GM19467 (cell line): Measurements from ENCODE around the gene TMEM14C.

ENCODE experiments used
- ATAC-seq: cut with Tn5 transposase; IDR thresholded peaks from one replicate; pipeline ENCODE4 v1.9.1; 2021; ENCODE audit warnings: mild to moderate bottlenecking, moderate library complexity; ENCODE audit not compliant: unreplicated experiment

The TMEM14C gene

DNA sequence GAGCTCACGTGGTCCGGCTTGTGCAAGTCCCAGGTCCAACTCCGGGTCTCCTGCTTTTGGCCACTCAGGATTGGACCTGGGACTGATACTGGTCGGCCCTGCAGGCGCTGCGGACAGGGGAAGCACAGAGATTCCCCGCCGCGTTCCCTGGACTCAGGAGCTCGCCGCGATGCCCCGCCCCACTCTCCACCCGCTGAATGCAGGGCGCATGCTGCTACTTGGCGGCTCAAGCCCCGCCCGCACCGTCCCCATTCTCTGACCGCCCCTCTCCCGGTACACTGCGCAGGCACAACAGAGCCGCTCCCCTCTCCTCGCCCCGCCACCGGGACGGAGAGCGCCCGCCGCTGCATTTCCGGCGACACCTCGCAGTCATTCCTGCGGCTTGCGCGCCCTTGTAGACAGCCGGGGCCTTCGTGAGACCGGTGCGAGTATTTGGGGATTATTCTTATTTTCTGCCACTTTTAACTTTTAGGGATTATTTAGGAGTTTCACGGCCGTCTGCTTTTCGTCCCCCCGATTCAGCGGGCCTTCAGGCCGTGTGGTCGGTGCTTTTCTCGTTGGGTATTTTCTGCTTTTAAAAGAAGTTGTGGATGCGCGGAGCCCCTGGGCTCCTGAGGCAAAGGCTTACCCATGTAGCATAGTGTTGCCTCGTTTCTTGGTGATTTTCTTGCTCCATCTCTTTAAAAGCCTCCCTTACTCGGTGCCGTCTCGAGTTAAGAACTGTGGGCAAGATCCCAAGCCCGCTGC lies at the start of gene TMEM14C:
Gene TMEM14C (plus strand): TSS at position 251 of the 747 bp plus-strand sequence. CDS start 1,544 bp downstream, outside the sequence.
- peak; percentile 99 for ATAC-seq

DNA sequence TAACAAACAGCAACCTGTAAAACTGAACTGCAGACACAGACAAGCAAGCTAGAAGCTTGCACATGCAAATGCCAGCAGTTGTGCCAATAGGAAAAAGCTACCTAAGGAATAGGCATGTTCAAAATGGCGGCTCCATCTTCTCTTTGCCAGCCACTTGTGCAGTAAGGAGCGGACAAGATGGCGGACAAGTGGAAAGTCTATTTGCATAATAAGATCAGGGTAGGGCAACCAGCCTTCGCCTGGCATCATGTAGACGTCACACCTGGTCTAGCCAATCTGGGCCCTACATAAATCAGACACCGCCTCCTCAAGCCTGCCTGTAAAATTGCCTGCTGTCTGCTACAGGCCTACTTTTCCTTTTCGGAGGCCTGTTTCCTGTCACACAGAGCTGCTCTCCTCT lies 46.5 kb upstream of the TMEM14C start:
- no peak for ATAC-seq

DNA sequence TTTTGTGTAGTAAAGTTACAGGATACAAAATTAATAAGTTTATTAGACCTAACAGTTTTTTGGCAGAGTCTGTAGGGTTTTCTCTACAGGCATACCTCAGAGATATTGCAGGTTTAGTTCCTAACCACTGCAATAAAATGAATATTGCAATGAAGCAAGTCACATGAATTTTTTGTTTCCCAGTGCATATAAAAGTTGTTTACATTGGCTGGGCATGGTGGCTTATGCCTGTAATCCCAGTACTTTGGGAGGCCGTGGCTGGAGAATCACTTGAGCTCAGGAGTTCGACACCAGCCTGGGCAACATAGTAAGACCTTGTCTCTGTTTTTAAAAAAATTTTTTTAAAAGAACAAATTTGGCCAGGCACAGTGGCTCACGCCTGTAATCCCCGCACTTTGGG lies 44.4 kb upstream of the TMEM14C start:
- no peak for ATAC-seq

DNA sequence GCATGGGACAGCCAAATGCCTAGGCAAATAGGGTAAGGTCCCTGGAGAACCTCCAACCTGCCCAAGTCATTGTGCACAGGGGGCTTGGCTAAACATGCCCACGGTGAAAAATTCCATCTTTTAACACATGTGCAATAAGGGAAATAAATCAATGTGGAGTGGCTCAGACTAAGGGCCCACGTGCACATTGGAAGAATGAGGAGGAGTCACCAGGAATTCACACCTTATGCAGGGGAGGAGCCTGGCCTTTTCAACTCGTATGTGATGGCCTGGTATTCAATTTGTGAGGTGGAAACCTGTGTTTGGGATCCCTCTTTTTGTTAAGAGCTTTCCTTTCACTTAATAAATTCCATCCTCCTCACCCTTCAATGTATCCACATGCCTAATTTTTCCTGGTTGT lies 41.1 kb upstream of the TMEM14C start:
- ATAC-seq: no peak

DNA sequence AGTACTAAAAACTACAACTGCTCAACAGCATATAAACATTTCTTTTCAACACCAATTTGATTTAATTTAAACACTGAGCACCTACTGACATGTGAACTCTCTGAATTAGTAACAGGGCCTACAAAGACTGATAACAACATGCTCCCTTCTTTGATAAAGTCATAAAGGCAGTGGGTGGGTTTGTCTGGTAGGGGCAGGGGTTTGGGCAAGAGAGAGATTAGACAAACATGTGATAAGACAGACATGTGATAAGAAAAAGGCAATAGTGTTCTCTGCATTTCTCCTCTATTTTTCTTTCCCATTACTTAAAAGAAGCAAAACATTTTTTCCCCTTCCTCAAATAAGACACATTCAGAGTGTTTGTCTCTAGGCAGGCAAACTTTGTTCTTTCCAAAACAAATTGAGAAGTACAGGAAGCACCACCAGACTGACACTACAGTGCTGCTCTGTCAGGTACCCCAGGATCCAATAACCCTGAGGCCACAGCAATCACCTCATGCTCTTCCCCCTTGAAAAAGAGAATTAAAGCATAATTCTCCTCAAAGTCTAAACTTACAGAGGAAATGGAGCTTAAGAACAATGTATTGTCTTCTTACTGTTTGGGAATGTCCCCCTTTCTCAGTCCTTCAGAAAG lies 40.4 kb upstream of the TMEM14C start:
- ATAC-seq: no peak

DNA sequence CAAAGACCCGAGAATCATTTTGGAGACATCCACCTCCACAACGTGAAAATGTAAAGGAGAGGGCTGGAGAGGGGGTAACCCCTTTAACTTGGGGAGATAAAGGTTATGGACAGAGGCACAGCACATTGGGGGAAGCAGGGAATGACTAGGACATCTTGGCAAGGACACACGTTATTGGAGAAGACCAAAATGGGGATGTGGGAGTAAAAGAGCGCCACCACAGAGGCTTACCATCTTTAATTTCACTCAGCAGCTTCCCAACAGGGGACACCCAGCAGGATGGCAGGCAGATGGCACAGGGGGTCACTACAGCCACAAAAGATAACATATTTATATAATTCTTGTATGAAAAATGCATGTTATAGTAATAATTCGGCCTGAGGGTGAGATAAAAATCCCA lies 38.3 kb upstream of the TMEM14C start:
- no peak for ATAC-seq

DNA sequence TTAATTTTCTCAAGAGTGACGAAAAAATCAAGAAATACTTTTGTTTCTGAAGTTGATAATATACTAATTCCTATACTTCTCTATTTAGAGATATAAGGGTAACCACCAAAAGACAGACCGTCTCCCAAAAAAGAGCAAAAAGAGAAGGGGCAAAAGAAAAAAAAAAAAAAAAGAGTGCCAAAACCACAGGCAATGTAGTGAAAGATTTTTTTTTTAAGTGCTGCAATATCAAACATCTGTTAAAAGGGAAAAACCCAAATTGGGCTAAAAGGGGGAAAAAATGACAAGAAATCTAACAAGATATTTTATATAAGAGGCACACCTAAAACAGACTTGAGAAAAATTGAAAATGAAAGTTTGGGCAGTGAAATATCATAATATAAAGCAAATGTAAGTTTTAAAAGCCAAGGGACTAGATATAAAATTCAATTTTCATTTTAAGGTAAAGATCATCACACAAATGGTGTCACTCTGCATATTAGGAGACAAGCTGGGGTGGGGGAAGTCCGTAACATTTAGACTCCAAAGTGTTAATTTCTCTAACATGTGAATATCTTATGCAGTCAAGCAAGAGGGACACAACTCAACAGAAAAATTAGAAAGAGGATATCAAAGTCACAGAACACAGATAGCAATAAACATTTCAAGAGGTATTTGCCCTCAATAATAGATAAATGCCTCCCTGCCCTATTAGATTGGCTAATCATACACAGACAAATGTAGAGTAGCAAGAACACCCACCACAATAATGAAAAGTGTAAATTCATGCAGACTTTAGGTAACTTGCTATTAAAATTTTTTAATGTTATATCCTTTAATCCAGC lies 37.6 kb upstream of the TMEM14C start:
- no peak for ATAC-seq

DNA sequence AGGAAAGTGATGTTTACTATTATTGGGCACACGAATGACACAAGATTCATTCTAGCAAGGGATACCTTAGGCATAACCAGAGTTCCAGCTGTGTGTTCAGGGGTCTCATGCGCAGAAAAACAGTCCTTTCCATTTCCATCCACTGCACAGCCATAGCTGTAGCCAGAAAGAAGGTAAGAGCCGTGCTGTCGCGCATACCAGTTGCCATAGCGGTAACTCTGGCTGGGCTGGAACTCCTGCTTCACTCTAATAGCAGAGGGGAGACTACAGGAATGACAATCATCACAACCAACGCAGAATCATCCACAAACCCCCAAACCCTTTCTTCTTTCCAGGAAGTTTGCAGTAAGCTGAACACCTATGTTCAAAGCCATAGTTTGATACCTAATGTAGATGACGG lies 36.0 kb upstream of the TMEM14C start:
- no peak for ATAC-seq

DNA sequence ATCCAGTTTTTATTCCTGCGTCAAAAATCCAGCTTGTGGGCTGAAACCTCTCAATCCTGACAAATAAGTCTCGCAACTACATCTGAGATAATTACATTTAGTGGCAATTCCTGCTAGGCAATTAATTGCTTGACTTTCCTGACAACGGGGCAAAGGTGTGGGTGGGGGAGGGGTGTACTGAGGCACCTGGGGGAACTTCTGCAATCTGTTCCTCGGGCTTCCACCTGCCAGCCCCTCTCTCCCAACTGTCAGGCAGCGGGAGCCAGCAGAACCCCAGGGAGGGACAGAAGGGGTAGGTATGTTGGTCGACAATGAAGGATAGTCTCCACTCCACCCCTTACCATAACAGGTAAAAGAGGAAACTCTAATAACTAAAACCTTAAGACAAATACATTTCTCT lies 35.3 kb upstream of the TMEM14C start:
- no peak for ATAC-seq

DNA sequence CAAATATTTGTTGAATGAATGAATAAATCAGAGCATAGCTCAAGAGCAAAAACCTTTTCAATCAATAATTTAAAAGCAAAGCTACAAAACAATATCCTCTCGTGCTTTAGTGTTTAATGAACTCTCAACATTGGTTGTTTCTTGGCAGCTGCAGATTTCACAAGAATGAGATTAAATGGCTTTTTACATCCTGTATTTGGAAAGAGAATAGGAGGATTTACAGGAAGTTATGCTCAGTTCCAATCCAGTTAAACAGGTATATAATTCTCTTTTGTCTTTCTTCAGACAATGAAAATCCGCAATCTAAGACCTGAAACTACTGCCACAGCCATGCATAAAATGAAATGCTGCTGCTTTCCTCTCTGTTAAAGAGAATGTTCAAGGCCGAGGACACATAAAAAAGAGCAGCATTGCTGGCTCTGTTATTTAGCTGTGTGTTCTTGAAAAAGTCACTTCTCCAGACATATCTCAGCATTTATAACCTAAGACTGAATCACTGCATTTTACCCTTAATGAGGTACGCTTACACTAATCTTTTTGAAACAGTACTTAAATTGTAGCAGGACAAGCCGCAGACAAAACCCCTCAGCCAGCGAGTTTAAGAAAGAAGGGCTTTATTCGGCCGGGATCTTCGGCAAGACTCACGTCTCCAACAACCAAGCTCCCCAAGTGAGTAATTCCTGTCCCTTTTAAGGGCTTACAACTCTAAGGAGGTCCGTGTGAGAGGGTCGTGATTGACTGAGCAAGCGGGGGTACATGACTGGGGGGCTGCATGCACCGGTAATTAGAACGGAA lies 32.0 kb upstream of the TMEM14C start:
- ATAC-seq: no peak

DNA sequence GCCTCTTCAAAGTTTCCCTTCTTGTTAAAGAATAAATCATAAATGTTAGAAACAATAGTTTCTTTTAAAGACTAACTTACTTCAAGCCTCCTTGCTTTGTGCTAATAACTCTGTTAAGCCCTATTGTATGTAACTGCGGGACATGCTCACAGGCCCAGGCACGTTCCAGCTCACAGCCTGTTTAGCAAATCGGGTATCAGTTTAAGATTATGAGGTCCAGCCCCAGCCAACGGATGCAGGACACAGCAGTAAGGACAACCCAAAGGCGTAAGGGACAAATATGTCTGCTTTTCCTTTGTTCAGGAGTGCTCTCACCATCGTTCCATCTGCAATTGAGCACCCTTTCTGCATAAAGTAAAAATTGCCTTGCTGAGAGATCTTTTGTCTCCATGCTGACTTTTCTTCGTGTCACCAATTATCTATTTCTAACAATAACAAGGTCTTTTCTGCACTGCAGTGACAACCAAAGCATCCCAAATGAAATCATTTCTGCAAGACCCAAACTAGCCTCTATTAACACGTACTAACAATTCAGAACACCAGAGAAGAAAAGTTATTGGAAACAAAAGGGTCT lies 29.8 kb upstream of the TMEM14C start:
- ATAC-seq: no peak

DNA sequence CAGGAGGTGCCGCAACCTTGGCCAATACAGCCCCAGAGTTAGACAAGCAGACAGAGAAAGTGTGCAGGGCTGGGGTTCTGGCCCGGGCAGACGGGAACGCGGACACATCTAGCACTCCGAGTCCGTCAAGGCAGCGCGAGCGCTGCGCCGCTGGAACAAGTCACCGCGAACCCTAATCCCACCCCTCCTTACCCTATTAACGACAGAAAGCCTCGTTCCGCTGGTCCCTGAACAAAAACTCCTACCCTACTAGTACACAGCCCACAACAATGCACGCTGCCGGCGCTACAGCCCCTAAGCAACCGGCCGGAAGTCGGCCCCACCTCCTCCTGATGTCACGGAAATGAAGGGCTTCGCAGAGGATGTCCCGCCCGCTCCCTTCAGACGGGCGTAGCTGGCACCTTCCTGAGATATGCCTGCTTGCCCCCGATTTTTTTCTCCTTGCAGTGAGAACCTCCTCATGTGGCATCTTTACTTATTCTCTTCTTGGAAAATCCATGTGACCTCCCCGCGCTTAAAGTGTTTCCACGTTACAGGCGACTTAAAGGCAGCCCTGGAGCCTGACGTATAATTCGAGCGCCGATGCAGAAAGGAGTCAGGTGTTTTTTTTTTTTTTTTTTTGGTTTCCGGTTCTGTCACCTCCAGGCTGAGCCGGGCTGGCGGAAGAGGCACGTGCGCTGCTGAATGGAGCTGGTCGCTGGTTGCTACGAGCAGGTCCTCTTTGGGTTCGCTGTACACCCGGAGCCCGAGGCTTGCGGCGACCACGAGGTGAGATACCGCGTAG lies 28.4 kb upstream of the TMEM14C start, which contains the start of the genes C6orf52 and PAK1IP1:
Gene C6orf52 (minus strand): TSS at position 315 of the 784 bp plus-strand sequence. CDS start 7,066 bp downstream, outside the sequence.
Gene PAK1IP1 (plus strand): TSS at position 671 of the 784 bp plus-strand sequence. CDS start 14 bp downstream, at position 685.
- ATAC-seq: peak; percentile 97

DNA sequence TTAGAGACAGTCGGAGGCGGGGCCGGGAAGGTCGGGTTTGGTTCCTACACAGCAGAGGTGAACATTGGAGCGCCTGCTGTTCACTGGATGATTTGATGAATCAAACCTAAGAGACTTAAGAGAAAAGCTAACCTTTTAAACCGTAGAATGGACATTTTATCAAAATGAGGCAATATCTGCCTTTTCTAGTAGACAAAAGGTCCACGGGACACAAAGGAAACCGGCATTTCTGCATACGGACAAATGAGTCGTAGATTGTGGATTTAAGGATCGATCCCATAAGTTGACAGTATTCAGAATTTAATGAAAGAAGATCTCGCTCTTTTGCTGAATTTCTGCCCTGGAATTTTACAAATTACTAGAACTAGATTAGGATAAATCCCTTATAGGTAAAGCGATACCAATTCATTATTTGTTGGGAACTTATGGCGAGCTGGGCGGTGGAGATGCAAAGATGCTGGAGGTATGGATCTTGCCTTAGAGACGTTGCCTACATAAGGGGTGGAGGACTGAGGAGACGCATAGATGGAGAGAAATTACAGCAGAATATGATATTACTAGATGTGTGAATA lies 27.7 kb upstream of the TMEM14C start:
- no peak for ATAC-seq

DNA sequence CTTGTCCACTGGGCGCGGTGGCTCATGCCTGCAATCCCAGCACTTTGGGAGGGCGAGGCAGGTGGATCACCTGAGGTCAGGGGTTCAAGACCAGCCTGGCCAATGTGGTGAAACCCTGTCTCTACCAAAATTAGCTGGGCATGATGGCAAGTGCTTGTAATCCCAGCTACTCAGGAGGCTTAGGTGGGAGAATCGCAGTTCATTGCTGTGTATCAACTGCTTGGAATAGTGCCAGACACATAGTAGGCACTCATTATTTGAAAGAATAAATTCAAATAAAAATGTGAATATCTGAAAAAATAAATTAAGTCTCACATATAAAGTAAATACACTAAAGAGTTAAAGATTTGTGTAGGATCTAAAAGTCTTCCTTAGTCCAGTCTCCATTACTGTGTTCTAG lies 26.2 kb upstream of the TMEM14C start:
- ATAC-seq: no peak

DNA sequence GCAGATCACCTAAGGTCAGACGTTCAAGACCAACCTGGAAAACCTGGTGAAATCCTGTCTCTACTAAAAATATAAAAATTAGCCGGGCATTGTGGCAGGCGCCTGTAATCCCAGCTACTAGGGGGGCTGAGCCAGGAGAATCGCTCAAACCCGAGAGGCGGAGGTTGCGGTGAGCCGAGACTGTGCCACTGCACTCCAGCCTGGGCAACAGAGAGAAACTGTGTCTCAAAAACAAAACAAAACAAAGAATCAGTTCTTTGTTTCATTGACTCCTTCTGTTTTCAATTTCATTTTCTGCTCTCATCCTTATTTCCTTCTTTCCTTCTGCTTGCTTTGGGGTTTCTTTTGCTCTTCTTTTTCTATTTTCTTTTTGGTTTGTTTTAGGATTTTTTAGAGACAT lies 8.9 kb upstream of the TMEM14C start:
- ATAC-seq: no peak

DNA sequence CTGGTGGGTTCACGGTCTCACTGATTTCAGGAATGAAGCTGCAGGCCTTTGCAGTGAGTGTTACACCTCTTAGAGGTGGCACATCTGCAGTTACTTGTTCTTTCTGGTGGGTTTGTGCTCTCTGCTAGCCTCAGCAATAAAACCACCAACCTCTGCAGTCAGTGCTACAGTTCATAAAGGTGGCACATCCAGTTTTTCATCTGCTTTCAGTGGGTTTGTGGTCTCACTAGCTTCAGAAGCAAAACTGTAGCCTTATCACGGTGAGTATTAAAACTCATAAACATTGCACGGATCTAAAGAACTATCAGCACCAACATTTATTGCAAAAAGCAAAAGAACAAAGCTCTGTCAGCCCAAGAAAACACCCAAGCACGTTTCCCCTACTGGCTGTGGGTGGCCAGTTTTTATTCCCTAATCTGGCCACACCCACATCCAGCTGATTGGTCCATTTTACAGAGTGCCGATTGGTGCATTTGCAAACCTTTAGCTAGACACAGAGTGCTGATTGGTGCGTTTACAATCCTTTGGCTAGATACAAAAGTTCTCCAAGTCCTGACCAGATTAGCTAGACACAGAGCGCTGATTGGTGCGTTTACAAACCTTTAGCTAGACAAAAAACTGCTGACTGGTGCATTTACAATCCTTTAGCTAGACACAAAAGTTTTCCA lies 3.4 kb upstream of the TMEM14C start:
- no peak for ATAC-seq

DNA sequence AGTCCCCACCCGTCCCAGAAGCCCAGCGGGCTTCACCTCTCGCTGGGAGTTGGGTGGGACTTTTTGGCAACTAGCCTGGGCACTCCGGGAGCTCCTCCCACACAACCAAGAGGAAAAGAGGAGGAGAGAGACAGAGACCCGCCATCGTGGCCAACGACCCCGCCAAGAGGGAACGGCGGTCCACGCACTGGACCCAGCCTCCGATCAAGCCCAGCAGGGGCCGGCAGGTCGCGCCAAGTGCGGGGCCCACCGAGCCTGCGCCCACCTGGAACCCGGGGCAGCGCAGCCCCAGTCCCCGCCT lies 3.0 kb upstream of the TMEM14C start:
- no peak for ATAC-seq

DNA sequence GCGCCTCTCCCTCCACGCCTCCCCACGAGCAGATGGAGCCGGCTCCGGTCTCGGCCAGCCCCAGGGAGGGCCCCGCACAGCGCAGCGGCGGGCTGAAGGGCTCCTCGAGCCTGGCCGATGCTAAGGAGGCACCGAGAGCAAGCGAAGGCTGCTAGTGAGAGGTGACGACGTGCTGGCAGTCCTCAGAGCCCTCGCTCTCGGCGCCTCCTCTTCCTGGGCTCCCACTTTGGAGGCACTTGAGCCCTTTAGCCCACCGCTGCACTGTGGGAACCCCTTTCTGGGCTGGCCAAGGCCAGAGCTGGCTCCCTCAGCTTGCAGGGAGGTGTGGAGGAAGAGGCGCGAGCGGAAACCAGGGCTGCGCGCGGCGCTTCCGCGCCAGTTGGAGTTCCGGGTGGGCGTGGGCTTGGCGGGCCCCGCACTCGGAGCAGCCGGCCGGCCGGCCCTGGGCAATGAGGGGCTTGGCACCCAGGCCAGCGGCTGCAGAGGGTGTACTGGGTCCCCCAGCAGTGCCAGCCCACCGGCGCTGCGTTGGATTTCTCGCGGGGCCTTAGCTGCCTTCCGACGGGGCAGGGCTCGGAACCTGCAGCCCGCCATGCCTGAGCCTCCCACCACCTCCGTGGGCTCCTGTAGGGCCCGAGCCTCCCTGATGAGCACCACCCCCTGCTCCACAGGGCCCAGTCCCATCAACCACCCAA lies 2.5 kb upstream of the TMEM14C start:
- ATAC-seq: no peak
